ENCODE results near the gene ABHD17A. TPM values are rescaled to one million over a fixed set of nuclear protein-coding genes. Genes with fewer than 3 reads are reported as not detected.
A peak's percentile ranks its signal among the peaks of the same experiment; 100 is the strongest.

Gene ABHD17A
- total RNA-seq, 1 experiment from 2014 or later, result 47.5 TPM

- Mint-ChIP-seq H3K4me1 (peaks cover 39 to 72% of the 10 kb centered on the region in 2 experiments), H3K9me3 (no peaks in the 10 kb centered on the region), H3K4me3 (peak overlapping the region; percentile 40 to 56), H3K27me3 (ENCODE audit: low read depth) (peaks cover 2% of the 10 kb centered on the region), H3K36me3 (ENCODE audit: insufficient read depth in 1 of 3, low read depth in 3 of 3) (peaks cover 0 to 4% (median 0%) of the 10 kb centered on the region in 3 experiments; a peak in 2 of 7 replicates), H3K27ac (peak overlapping the region in 1 of 3 experiments; percentile 78; a peak in 1 of 7 replicates)
- Histone ChIP-seq H2BK20ac (ENCODE audit: low read depth, low read length, poor library complexity, severe bottlenecking) (no peak overlapping the region), H2BK12ac (ENCODE audit: insufficient read length, low read depth, low read length) (no peak overlapping the region), H4K5ac (ENCODE audit: insufficient read length, low read depth, low read length) (no peak overlapping the region), H3K14ac (ENCODE audit: insufficient read depth, low read length) (no peak overlapping the region; the same call in 1 of the 2 replicates), H2AFZ (ENCODE audit: low read length) (no peak overlapping the region), H3K9me3 (ENCODE audit: control insufficient read depth, low read depth, low read length) (no peaks in the 10 kb centered on the region), H3K27ac (ENCODE audit: insufficient read length, low read depth, low read length) (no peak overlapping the region), H4K20me1 (ENCODE audit: control insufficient read depth, insufficient read depth, insufficient read length) (no peaks in the 10 kb centered on the region), H3K18ac (ENCODE audit: insufficient read length, low read depth, low read length) (no peak overlapping the region), H3K4ac (ENCODE audit: low read depth, low read length) (no peak overlapping the region), H3K4me2 (ENCODE audit: insufficient read depth, insufficient read length, low read length) (peak overlapping the region; percentile 35), H3K9ac (ENCODE audit: extremely low read depth, insufficient read length, low read length) (no peak overlapping the region), H3K4me1 (ENCODE audit: insufficient read depth, low read length) (peaks cover 7% of the 10 kb centered on the region; the same call in 1 of the 2 replicates), H4K8ac (replicated peaks; ENCODE audit: insufficient read length, low read depth, low read length) (no peak overlapping the region), H2BK5ac (ENCODE audit: insufficient read length, low read length) (no peak overlapping the region), H3T11ph (ENCODE audit: low read length) (no peak overlapping the region), H2BK15ac (ENCODE audit: low read depth, low read length) (no peak overlapping the region), H3K79me2 (ENCODE audit: insufficient read depth, low read length) (peaks cover 28% of the 10 kb centered on the region; the same call in 1 of the 2 replicates), H2AK5ac (ENCODE audit: insufficient read length, low read length) (no peak overlapping the region), H3K27me3 (ENCODE audit: insufficient read depth, low read length) (no peaks in the 10 kb centered on the region), H3K23me2 (ENCODE audit: insufficient read length, low read depth, low read length, poor library complexity, severe bottlenecking) (peaks cover 10% of the 10 kb centered on the region), H4K91ac (ENCODE audit: insufficient read length, low read depth, low read length) (no peak overlapping the region), H3K23ac (ENCODE audit: insufficient read length, low read depth, low read length) (no peak overlapping the region), H3K56ac (ENCODE audit: insufficient read length, low read depth, low read length) (no peak overlapping the region), H2BK120ac (ENCODE audit: low read depth, low read length, poor library complexity, severe bottlenecking) (no peak overlapping the region), H3K79me1 (ENCODE audit: insufficient read depth, low read depth, low read length, poor library complexity, severe bottlenecking) (peaks cover 13% of the 10 kb centered on the region)
- WGBS (ENCODE audit: extremely low coverage, insufficient read length, low lambda C conversion rate), result no CpG with 5 or more reads among the region's 6 CpGs
- DNase-seq, result no peak
- TF ChIP-seq CTCF (conservative IDR thresholded peaks at IDR 0.05), result no peak
Observed at GRCh38 chr19:1856345-1856697, 29.0 kb downstream of the ABHD17A start.
